HG02588 (cell line): ENCODE results near the gene LRMDA.
"Not testable (repeated sequence)": the region's sequence is repeated elsewhere in the genome, so short reads cannot be mapped to it uniquely, and the experiment has no call there.

Experiments used
- ATAC-seq: cut with Tn5 transposase; IDR thresholded peaks from one replicate; pipeline ENCODE4 v1.9.1; 2021; ENCODE audit warnings: mild to moderate bottlenecking, moderate library complexity; ENCODE audit not compliant: unreplicated experiment

LRMDA gene

GRCh38 chr10:76584466-76584865, 1153.0 kb downstream of the LRMDA start:
- ATAC-seq: not testable (repeated sequence)
